Measurements from ENCODE around the gene ERGIC1. TPM values are rescaled to one million over a fixed set of nuclear protein-coding genes. Genes with fewer than 3 reads are reported as not detected.

Gene ERGIC1
- total and polyA plus RNA-seq, 10 of the 15 experiments (the other 5 are each of a cell fraction or from before 2014, with no cell fraction given): 8.8 to 104 (median 76.3) TPM

DNA sequence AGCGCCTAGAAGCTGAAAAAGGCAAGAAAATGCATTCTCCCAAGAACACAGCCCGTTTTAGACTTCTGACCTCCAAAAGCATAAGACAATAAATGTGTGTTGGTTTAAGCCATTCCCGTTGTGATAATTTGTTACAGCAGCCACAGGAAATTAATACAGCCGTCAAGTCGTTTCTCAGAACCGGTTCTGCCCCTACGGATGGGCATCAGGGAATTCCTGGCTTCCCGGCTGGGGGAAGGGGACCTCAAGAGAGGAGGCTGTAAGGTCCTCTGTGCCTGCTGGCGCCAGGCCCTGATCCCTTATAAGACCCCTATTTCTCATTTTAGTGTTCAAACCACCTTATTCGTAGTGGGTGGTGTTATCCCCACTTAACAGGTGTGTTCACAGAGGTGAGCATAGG lies 74.6 kb downstream of the ERGIC1 start (continued):
- TF ChIP-seq, protein P1, sequence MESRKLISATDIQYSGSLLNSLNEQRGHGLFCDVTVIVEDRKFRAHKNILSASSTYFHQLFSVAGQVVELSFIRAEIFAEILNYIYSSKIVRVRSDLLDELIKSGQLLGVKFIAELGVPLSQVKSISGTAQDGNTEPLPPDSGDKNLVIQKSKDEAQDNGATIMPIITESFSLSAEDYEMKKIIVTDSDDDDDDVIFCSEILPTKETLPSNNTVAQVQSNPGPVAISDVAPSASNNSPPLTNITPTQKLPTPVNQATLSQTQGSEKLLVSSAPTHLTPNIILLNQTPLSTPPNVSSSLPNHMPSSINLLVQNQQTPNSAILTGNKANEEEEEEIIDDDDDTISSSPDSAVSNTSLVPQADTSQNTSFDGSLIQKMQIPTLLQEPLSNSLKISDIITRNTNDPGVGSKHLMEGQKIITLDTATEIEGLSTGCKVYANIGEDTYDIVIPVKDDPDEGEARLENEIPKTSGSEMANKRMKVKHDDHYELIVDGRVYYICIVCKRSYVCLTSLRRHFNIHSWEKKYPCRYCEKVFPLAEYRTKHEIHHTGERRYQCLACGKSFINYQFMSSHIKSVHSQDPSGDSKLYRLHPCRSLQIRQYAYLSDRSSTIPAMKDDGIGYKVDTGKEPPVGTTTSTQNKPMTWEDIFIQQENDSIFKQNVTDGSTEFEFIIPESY (IDR thresholded peaks at IDR 0.05): no peak
- TF ChIP-seq E4F1 (IDR thresholded peaks at IDR 0.05; ENCODE audit: borderline replicate concordance, partially characterized antibody): no peak
- no peak for TF ChIP-seq SMAD5 (IDR thresholded peaks at IDR 0.05; ENCODE audit: low read depth)
- no peak for TF ChIP-seq MTA3 (IDR thresholded peaks at IDR 0.05; ENCODE audit: borderline replicate concordance, low read length)

GRCh38 chr5:172909931-172910502 lies 76.0 kb downstream of the ERGIC1 start:
- Histone ChIP-seq H4K20me1 (ENCODE audit: control insufficient read depth, insufficient read depth) (no peaks in the 10 kb centered on the region), H3K79me2 (ENCODE audit: control insufficient read depth, insufficient read depth, low read length) (no peaks in the 10 kb centered on the region), H3K9me3 (replicated peaks; ENCODE audit: control insufficient read depth, insufficient read depth, low read length) (no peaks in the 10 kb centered on the region), H3K4me3 (no peak overlapping the region), H3K4me2 (ENCODE audit: control insufficient read depth, insufficient read depth) (no peak overlapping the region), H3K9ac (ENCODE audit: control insufficient read depth, insufficient read depth, low read length) (no peak overlapping the region), H3K27me3 (replicated peaks in 1 of 2; ENCODE audit: control insufficient read depth in 2 of 2, insufficient read depth in 2 of 2, low read length in 1 of 2) (no peaks in the 10 kb centered on the region), H3K4me1 (ENCODE audit: control insufficient read depth, insufficient read depth, low read length) (peaks cover 28% of the 10 kb centered on the region), H3K36me3 (ENCODE audit: control insufficient read depth in 2 of 2, insufficient read depth in 2 of 2, low read length in 1 of 2) (peaks cover 7 to 8% of the 10 kb centered on the region in 2 experiments), H2AFZ (ENCODE audit: control insufficient read depth, low read depth, low read length) (no peak overlapping the region), H3K27ac (ENCODE audit: control insufficient read depth, insufficient read depth) (no peak overlapping the region)
- intact Hi-C loops (cut with micrococcal nuclease; ENCODE audit: unreplicated experiment) (loop anchor here (5.0 kb wide), 3 partner anchors 73 to 198 kb away; partner anchors contain the start of gene DUSP1), in situ Hi-C loops (cut with MboI) (no loop called here)
- POLR2A ChIA-PET: interaction anchor here (0.7 kb wide), 1 partner anchor 138 kb away, joined by 4 read pairs; no protein-coding TSS in a partner anchor
- peak; percentile 58 for ATAC-seq
- FAIRE-seq: peak; percentile 38
- BruUV-seq (replicated peaks): TSS peak; percentile 28
- CTCF ChIA-PET: interaction anchor here (1.2 to 2.6 kb wide), 4 partner anchors 23 to 195 kb away, joined by 4 to 10 read pairs (median 8); no protein-coding TSS in a partner anchor
- RAD21 ChIA-PET (ENCODE audit: unreplicated experiment): interaction anchor here (0.6 to 1.2 kb wide), 2 partner anchors 102 to 193 kb away, joined by 3 read pairs; no protein-coding TSS in a partner anchor
- SMC1A ChIA-PET (ENCODE audit: uncharacterized antibody, unreplicated experiment): interaction anchor here (1.2 to 2.4 kb wide), 2 partner anchors 73 to 145 kb away, joined by 6 to 10 read pairs; no protein-coding TSS in a partner anchor
- 80% methylated on average over 8 of the region's 8 CpGs for WGBS (ENCODE audit: insufficient coverage, insufficient replicate concordance, low lambda C conversion rate, missing lambda C conversion rate)
- DNase-seq (ENCODE audit: low read depth, low spot score): no peak
- TF ChIP-seq DPF2 (IDR thresholded peaks at IDR 0.05) (no peak), EGR1 (IDR thresholded peaks at IDR 0.05; ENCODE audit: borderline replicate concordance in 1 of 2, low read depth in 2 of 2, low read length in 2 of 2) (no peak), MYC (IDR thresholded peaks at IDR 0.05; ENCODE audit: insufficient read depth, insufficient read length, insufficient replicate concordance, low read length, severe bottlenecking) (no peak), SREBF2 (IDR thresholded peaks at IDR 0.05; ENCODE audit: low read length) (no peak), KDM1A (IDR thresholded peaks at IDR 0.05; ENCODE audit: borderline replicate concordance) (no peak)
- TF ChIP-seq, protein P2, sequence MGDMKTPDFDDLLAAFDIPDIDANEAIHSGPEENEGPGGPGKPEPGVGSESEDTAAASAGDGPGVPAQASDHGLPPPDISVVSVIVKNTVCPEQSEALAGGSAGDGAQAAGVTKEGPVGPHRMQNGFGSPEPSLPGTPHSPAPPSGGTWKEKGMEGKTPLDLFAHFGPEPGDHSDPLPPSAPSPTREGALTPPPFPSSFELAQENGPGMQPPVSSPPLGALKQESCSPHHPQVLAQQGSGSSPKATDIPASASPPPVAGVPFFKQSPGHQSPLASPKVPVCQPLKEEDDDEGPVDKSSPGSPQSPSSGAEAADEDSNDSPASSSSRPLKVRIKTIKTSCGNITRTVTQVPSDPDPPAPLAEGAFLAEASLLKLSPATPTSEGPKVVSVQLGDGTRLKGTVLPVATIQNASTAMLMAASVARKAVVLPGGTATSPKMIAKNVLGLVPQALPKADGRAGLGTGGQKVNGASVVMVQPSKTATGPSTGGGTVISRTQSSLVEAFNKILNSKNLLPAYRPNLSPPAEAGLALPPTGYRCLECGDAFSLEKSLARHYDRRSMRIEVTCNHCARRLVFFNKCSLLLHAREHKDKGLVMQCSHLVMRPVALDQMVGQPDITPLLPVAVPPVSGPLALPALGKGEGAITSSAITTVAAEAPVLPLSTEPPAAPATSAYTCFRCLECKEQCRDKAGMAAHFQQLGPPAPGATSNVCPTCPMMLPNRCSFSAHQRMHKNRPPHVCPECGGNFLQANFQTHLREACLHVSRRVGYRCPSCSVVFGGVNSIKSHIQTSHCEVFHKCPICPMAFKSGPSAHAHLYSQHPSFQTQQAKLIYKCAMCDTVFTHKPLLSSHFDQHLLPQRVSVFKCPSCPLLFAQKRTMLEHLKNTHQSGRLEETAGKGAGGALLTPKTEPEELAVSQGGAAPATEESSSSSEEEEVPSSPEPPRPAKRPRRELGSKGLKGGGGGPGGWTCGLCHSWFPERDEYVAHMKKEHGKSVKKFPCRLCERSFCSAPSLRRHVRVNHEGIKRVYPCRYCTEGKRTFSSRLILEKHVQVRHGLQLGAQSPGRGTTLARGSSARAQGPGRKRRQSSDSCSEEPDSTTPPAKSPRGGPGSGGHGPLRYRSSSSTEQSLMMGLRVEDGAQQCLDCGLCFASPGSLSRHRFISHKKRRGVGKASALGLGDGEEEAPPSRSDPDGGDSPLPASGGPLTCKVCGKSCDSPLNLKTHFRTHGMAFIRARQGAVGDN (IDR thresholded peaks at IDR 0.05): no peak
